ENCODE measurements around the gene LRRC8D. TPM values are rescaled to one million over a fixed set of nuclear protein-coding genes. Genes with fewer than 3 reads are reported as not detected.
"Not testable (repeated sequence)": the region's sequence is repeated elsewhere in the genome, so short reads cannot be mapped to it uniquely, and the experiment has no call there.

The LRRC8D gene
- total RNA-seq, 2 donors from 2014 or later: 8.5 to 49.6 TPM

GRCh38 chr1:89791064-89791726 lies 29.6 kb upstream of the LRRC8D start:
- H3K27me3 ChIP-seq (replicated peaks; ENCODE audit: insufficient read depth): no peaks in the 10 kb centered on the region
- 63% methylated on average over 3 of the region's 3 CpGs for WGBS
- no peak for DNase-seq (ENCODE audit: low spot score)
- TF ChIP-seq POLR2A (IDR thresholded peaks at IDR 0.05) (no peak), POLR2AphosphoS5 (IDR thresholded peaks at IDR 0.05) (no peak), CTCF (IDR thresholded peaks at IDR 0.05) (no peak)
- no peak overlapping the region for H3K4me3 ChIP-seq
- H3K36me3 ChIP-seq: no peaks in the 10 kb centered on the region
- H3K27ac ChIP-seq: no peak overlapping the region
- H3K4me1 ChIP-seq (replicated peaks): no peaks in the 10 kb centered on the region
- intact Hi-C loops (cut with DNase I): no loop called here
- H3K9me3 ChIP-seq: no peaks in the 10 kb centered on the region

- TF ChIP-seq POLR2AphosphoS5 (IDR thresholded peaks at IDR 0.05) (no peak), CTCF (IDR thresholded peaks at IDR 0.05) (no peak), POLR2A (IDR thresholded peaks at IDR 0.05) (no peak)
- 51% methylated on average over 5 of the region's 5 CpGs for WGBS
- Histone ChIP-seq H3K4me1 (replicated peaks) (no peaks in the 10 kb centered on the region), H3K27ac (no peak overlapping the region), H3K27me3 (replicated peaks; ENCODE audit: insufficient read depth) (no peaks in the 10 kb centered on the region), H3K4me3 (no peak overlapping the region), H3K36me3 (no peaks in the 10 kb centered on the region), H3K9me3 (no peaks in the 10 kb centered on the region)
- intact Hi-C loops (cut with DNase I): no loop called here
- no peak for DNase-seq (ENCODE audit: low spot score)
Observed at GRCh38 chr1:89794406-89794805, 26.4 kb upstream of the LRRC8D start.

GRCh38 chr1:89795571-89795970 lies 25.3 kb upstream of the LRRC8D start:
- DNase-seq (ENCODE audit: low spot score); intact Hi-C loops (cut with DNase I); H3K9me3 ChIP-seq; H3K4me3 ChIP-seq; H3K36me3 ChIP-seq; H3K27ac ChIP-seq; H3K4me1 ChIP-seq (replicated peaks); H3K27me3 ChIP-seq (replicated peaks; ENCODE audit: insufficient read depth): not testable (repeated sequence)
- WGBS: 86% methylated on average over 4 of the region's 4 CpGs

- H3K4me3 ChIP-seq; H3K27me3 ChIP-seq (replicated peaks; ENCODE audit: insufficient read depth); H3K36me3 ChIP-seq; H3K4me1 ChIP-seq (replicated peaks); intact Hi-C loops (cut with DNase I); H3K9me3 ChIP-seq; DNase-seq (ENCODE audit: low spot score); H3K27ac ChIP-seq: not testable (repeated sequence)
- 100% methylated on average over 1 of the region's 32 CpGs for WGBS
Observed at GRCh38 chr1:89797876-89798275, 23.0 kb upstream of the LRRC8D start.

- TF ChIP-seq POLR2A (IDR thresholded peaks at IDR 0.05) (no peak), CTCF (IDR thresholded peaks at IDR 0.05) (no peak), POLR2AphosphoS5 (IDR thresholded peaks at IDR 0.05) (no peak)
- Histone ChIP-seq H3K4me1 (replicated peaks) (no peaks in the 10 kb centered on the region), H3K4me3 (no peak overlapping the region), H3K27me3 (replicated peaks; ENCODE audit: insufficient read depth) (no peaks in the 10 kb centered on the region), H3K36me3 (no peaks in the 10 kb centered on the region), H3K9me3 (no peaks in the 10 kb centered on the region), H3K27ac (no peak overlapping the region)
- intact Hi-C loops (cut with DNase I): no loop called here
- 86% methylated on average over 4 of the region's 4 CpGs for WGBS
- DNase-seq (ENCODE audit: low spot score): no peak
Observed at GRCh38 chr1:89799495-89799894, 21.3 kb upstream of the LRRC8D start.

GRCh38 chr1:89800022-89800655 lies 20.7 kb upstream of the LRRC8D start:
- no peaks in the 10 kb centered on the region for H3K9me3 ChIP-seq
- H3K27ac ChIP-seq: no peak overlapping the region
- no peak overlapping the region for H3K4me3 ChIP-seq
- no peaks in the 10 kb centered on the region for H3K4me1 ChIP-seq (replicated peaks)
- no peaks in the 10 kb centered on the region for H3K27me3 ChIP-seq (replicated peaks; ENCODE audit: insufficient read depth)
- H3K36me3 ChIP-seq: no peaks in the 10 kb centered on the region
- WGBS: 80% methylated on average over 4 of the region's 4 CpGs
- intact Hi-C loops (cut with DNase I): no loop called here
- TF ChIP-seq POLR2AphosphoS5 (IDR thresholded peaks at IDR 0.05) (no peak), POLR2A (IDR thresholded peaks at IDR 0.05) (no peak), CTCF (IDR thresholded peaks at IDR 0.05) (no peak)
- no peak for DNase-seq (ENCODE audit: low spot score)
